ENCODE measurements around the gene KIFBP. TPM values are rescaled to one million over a fixed set of nuclear protein-coding genes. Genes with fewer than 3 reads are reported as not detected.

Gene KIFBP
- total RNA-seq, 1 donor from 2014 or later, result 26.7 TPM

- no peaks in the 10 kb centered on the region for H3K4me1 Mint-ChIP-seq (ENCODE audit: low read depth)
- H3K27ac Mint-ChIP-seq, result no peak overlapping the region
- no peak overlapping the region for H3K4me3 Mint-ChIP-seq (ENCODE audit: low read depth)
- H3K27me3 Mint-ChIP-seq, result peaks cover 21% of the 10 kb centered on the region
- no peaks in the 10 kb centered on the region for H3K9me3 Mint-ChIP-seq (ENCODE audit: low read depth)
- no peaks in the 10 kb centered on the region for H3K36me3 Mint-ChIP-seq (ENCODE audit: insufficient read depth)
- DNase-seq (ENCODE audit: low spot score, unreplicated experiment), result no peak
- TF ChIP-seq CTCF (IDR thresholded peaks at IDR 0.05; ENCODE audit: unreplicated experiment), result no peak
Measured at GRCh38 chr10:69065406-69066361, 77.1 kb downstream of the KIFBP start.

Other genes with a start within 250 kb of the KIFBP start
- gene STOX1, start 161.3 kb upstream of the KIFBP start, total RNA-seq, result 7.8 and 8.0 TPM in 2 replicates
- 42.3 and 45.3 TPM in 2 replicates for gene DDX50, start 87.5 kb upstream of the KIFBP start, total RNA-seq
- gene DDX21, start 32.6 kb upstream of the KIFBP start, total RNA-seq, result 38.2 and 45.6 TPM in 2 replicates
- not detected in 2 replicates for gene SRGN, start 99.3 kb downstream of the KIFBP start, total RNA-seq
- gene VPS26A, start 135.4 kb downstream of the KIFBP start, total RNA-seq, result 51.1 and 60.4 TPM in 2 replicates
- gene SUPV3L1, start 191.4 kb downstream of the KIFBP start, total RNA-seq, result 35.9 and 36.6 TPM in 2 replicates
- 4.1 and 6.2 TPM in 2 replicates for gene HKDC1, start 231.5 kb downstream of the KIFBP start, total RNA-seq

Data from progenitor cell of endocrine pancreas (in vitro differentiated cells).